ACHN (cell line): Measurements from ENCODE around the gene MTSS2.
"Not testable (repeated sequence)": the region's sequence is repeated elsewhere in the genome, so short reads cannot be mapped to it uniquely, and the experiment has no call there.

Experiments used
- DNase-seq: peaks from one replicate; pipeline ENCODE4 v3.0.0-alpha.2; 2015
- in situ Hi-C: cut with HindIII; loops from 2 replicates; pipeline ENCODE4 v1.10.0; 2017; ENCODE audit warnings: low sequenced_read_pairs, low pct_ligation_motif_present, low pct_unique_long_range_greater_than_20kb

Gene MTSS2

DNA sequence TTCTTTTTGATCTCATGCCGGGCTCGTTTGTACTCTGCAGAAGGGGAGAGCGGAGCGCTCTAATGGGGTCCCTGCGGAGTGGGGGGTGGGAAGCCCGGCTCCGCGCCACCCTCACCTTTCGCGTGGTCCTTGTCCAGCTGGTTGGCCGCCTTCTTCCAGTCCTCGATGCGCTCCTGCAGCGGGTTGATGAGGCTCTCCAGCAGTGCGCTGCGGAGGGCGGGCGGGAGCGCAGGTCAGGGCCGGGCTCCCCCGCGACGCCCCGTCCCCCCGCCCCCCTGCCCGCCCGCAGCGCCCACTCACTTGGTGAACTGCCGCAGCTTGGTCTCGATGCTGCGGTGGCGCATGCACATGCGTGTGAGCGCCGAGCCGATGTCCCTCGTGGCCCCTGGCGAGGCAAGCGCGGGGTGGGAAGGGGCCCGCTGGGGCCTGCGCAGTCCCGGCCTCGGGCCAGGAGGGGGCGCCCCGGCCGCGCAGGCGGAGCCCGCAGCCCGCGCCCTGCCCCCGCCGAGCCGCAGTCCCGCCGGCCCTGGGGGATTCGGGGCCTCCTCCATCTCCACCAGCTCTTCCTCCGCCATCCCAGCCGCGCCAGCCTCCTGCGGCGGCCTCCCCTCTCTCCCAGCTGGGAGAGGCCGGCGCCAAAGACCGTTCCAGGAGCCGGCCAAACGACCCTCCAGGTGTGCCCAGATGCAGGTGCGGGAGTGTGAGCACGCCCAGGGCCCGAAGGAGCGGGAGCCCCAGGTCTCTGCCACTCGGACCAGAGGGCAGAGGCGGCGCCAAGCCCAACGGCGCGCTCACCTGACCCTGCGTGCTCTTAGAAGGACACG is 6.0 kb downstream of the MTSS2 start:
- in situ Hi-C loops: loop anchor here (10.0 kb wide), 1 partner anchor 85 kb away; no protein-coding TSS in a partner anchor
- DNase-seq: no peak

- DNase-seq: no peak
- in situ Hi-C loops: loop anchor here (10.0 kb wide), 1 partner anchor 86 kb away; no protein-coding TSS in a partner anchor
Observed at GRCh38 chr16:70678898-70679670, 6.8 kb downstream of the MTSS2 start.

DNA sequence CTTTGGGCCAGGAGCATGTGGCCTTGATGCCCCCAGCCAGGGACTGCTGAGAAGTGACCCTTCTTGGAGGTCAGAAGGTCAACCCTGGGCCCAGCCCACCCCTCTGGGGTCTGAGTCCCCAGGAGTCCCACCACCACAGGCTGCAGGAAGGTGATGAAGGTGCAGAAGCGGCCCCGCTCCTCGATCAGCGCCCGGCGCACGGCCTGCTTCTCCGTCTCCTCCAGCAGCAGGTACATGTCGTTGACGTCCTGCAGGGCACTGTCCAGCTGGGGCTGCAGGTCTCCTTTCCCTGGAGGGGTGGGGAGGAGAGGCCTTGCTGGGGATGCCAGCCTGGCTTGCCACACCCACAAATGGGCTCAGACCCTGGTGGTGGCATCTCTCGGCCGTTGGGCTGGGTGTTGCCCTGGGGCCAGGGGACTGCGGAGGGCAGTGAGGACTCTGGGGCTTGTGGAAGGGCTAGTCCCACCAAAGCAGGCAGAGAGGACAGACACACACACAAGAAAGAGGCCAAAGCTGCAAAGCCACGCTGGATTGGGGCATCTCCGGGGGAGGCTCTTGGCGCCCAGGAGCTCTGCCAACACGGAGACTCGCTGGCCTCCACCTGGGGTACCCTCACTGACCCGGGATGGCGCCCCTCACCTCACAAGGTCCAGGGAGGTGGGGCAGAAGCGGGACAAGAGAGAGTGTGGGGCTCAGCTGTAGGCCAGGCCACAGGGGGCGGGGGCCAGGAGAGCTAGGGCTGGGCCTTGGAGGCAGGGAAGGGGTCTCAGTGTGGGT is 7.5 kb downstream of the MTSS2 start:
- in situ Hi-C loops: loop anchor here (10.0 kb wide), 1 partner anchor 86 kb away; no protein-coding TSS in a partner anchor
- DNase-seq: no peak

- no peak for DNase-seq
- in situ Hi-C loops: loop anchor here (10.0 kb wide), 1 partner anchor 87 kb away; no protein-coding TSS in a partner anchor
Observed at GRCh38 chr16:70677499-70678120, 8.2 kb downstream of the MTSS2 start.

GRCh38 chr16:70676675-70677498 is 9.0 kb downstream of the MTSS2 start:
- in situ Hi-C loops: loop anchor here (10.0 kb wide), 1 partner anchor 88 kb away; no protein-coding TSS in a partner anchor
- no peak for DNase-seq

DNA sequence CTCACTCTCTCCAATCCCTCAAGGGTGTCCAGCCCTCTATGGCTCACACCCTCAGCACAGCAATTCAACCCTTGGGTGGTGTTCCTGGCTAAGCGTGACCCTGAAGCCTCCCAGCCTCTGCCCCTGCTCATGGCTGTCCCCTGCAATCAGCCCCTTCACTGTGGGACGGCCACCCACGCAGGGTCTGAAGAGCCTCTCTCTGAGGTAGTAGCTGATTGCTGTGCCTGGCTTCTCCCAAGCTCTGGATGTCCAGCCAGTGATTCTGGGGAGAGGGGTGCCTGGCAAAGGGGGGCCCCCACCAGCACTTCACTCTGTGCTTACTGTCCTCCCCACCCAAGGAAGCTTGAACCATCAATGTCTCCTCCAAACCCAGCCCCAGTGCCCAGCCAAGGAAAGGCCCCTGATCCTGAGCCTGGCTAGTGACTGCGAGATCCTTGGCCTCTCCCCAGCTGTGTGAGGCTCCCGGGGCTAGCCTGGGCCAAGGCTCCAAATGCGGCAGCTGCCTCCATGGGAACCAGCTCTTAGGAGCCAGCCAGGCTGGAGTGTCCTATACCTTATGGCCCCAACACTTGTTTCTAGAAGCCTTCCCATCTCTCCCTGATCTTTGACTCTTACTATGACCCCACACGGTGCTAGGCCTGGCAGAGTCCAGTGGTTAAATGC is 9.9 kb downstream of the MTSS2 start:
- in situ Hi-C loops: loop anchor here (10.0 kb wide), 1 partner anchor 89 kb away; no protein-coding TSS in a partner anchor
- no peak for DNase-seq

GRCh38 chr16:70674221-70675014 is 11.4 kb downstream of the MTSS2 start:
- in situ Hi-C loops: loop anchor here (10.0 kb wide), 1 partner anchor 90 kb away; no protein-coding TSS in a partner anchor
- DNase-seq: no peak

DNA sequence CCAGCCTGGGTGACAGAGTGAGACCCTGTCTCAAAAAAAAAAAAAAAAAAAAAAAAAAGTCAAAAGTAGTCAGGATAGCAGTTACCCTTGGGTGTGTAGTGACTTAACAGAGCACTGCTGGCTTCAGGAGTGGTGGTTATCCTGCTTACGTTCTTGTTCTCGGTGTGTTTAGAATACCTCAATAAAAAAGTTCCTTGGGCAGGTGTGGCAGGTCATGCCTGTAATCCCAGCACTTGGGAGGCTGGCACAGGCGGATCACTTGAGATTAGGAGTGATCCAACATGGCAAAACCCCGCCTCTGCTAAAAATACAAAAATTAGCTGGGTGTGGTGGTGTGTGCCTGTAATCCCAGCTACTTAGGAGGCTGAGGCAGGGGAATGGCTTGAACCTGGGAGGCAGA is 14.9 kb downstream of the MTSS2 start:
- in situ Hi-C loops: loop anchor here (10.0 kb wide), 1 partner anchor 94 kb away; no protein-coding TSS in a partner anchor
- not testable (repeated sequence) for DNase-seq

- in situ Hi-C loops: loop anchor here (10.0 kb wide), 1 partner anchor 95 kb away; no protein-coding TSS in a partner anchor
Observed at GRCh38 chr16:70670175-70670574, 15.7 kb downstream of the MTSS2 start.

DNA sequence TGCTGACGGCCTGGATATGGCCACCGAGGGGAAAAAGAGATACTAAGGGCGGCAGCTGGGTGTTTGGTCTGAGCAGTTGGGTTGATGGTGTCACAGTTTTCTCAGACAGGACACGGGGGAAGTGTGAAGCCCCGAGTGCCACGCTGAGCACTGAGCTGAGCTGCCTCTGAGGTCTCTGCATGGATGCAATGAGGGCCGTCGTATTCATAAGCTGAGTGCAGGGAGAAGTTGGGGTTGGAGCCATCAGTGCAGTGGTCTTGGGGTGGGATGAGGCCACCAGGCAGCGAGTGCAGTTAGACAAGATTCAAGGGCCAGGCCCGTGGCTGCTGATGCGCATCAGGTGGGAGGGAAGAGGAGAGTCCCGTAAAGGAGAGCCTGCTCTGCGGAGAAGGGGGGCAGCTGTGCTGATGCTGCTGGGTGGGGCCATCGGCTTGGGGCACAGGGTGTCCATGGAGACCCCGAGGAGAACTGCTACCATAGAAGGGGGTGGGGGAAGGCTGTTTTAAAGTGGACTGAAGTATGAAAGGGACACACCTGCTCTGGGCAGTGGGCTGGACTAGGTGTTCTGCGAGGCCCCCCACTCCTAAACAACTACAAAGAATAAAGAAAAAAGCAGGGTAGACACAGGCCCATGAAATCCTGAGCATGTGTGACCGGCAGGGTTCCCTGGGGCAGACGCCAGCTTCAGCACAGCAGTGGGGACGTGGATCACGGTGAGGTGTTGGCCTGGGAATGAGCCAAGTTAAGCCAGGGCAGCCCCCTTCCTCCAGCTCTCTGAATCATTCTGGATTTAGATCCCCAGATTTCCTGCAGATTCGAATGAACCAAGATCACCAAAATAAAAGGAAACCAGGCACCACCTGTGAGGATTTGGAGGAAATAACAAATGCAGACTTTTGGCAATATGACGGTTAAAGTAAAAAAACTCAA is 19.8 kb downstream of the MTSS2 start:
- in situ Hi-C loops: no loop called here
- DNase-seq: no peak

More at GRCh38 chr16:70670175-70670574, 15.7 kb downstream of the MTSS2 start:
- DNase-seq: no peak

- DNase-seq: no peak
- in situ Hi-C loops: no loop called here
Observed at GRCh38 chr16:70665113-70665694, 20.6 kb downstream of the MTSS2 start.

DNA sequence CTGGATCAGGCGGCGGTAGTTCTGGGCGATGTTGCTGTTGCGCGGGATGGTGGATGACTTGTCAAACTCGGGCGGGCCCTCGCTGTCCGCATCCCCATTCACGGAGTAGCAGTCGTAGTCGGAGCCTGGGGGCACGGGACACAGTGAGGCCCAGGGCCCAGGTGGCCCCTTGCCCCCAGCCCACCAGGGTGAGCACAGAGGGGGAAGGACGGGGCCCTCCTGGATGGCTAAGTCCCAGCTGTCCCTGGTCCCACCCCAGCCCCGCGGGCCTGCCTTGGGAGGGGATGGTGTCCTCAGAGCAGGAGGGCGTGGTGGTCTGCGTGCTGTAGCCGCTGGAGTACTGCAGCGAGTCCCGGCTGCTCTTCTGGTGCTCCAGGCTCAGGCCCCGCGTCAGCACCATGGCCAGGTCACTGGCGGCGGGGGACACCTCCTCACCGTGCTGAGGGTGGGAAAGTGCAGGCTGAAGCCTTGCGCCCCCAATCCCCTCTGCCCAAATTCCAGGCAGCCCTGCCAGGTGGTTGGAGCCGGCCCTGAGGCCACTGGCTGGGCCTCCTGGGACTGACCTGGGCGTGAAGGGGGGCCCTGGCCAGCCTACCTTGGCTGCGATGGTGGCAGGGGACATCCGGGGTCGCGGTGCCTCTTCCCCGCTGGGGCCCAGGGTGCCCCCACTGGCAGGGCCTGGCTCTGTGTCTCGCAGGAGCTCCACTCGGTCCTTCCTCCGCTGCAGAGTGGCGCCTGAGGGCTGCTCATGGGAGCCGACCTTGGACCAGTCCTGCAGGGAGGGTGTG is 21.3 kb downstream of the MTSS2 start:
- no peak for DNase-seq
- in situ Hi-C loops: no loop called here

DNA sequence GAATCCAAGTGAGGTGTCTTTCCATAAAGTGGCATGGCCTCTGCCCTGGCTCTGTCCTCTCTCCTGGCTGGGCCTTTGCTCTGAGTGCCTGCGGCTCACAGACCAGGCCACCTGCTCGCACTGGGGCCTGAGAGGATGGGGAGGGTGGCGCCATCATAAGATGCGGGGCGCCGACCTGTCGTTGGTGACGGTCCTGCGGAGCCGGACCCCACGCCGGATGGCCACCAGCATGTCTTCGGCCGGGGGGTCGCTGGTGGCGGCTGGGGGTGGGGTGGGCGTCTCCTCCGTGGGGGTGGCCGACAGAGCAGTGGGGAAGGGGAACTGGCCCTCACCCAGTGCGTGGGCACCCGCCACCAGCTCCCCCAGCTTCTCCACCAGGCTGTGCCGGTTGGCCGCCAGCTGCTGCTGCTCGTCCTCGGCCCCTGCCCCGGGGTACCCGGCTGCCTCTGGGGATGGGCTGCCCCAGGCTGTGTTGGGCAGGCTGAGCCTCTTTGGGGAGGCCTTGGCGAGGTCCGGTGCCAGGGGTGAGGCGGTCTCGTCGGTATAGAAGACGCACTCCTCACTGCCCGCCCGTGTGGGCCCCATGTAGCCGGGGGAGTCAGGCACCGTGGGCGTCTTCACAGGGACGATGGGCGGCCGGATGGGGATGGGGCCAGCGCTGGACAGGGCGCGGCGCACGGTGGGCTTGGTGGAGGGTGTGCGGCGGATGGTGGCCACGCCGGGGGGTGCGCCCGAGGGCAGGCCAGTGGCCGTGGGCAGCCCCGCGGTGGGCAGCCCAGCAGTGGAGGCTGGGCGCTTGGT is 22.1 kb downstream of the MTSS2 start:
- in situ Hi-C loops: no loop called here

More for the DNA sequence above, 22.1 kb downstream of the MTSS2 start:
- no peak for DNase-seq
